Neural progenitor cell (in vitro differentiated cells): ENCODE data around the gene LUZP1. TPM values are rescaled to one million over a fixed set of nuclear protein-coding genes. Genes with fewer than 3 reads are reported as not detected.

Experiments
- DNase-seq: peaks from one replicate; pipeline ENCODE4 v3.0.0-alpha.2; 2016; ENCODE audit warnings: low spot score
- H2AFZ ChIP-seq: fragments of 200-600 bp; sonication (generic); replicated peaks from 2 replicates; pipeline ENCODE4 v1.6.1; 2016; ENCODE audit warnings: antibody characterized with exemption
- H3F3A ChIP-seq: fragments of 200-600 bp; sonication (generic); 2 replicates; pipeline ENCODE4 v1.6.1; 2016; ENCODE audit warnings: antibody characterized with exemption, low read depth
- H3K27ac ChIP-seq: fragments of 200-600 bp; sonication (generic); 2 replicates; pipeline ENCODE4 v1.5.1; 2016; ENCODE audit warnings: mild to moderate bottlenecking
- H3K27me3 ChIP-seq: fragments of 200-600 bp; sonication (generic); 2 replicates; pipeline ENCODE4 v1.6.1; 2016; ENCODE audit warnings: mild to moderate bottlenecking, moderate library complexity
- H3K36me3 ChIP-seq: fragments of 200-600 bp; sonication (generic); 2 replicates; pipeline ENCODE4 v1.5.1; 2016
- H3K4me1 ChIP-seq: fragments of 200-600 bp; sonication (generic); 2 replicates; pipeline ENCODE4 v1.6.1; 2016; ENCODE audit warnings: mixed run types
- H3K4me2 ChIP-seq: fragments of 200-600 bp; sonication (generic); 2 replicates; pipeline ENCODE4 v1.6.1; 2016
- H3K4me3 ChIP-seq: fragments of 200-600 bp; sonication (generic); 2 replicates; pipeline ENCODE4 v1.5.1; 2016
- H3K79me2 ChIP-seq: fragments of 200-600 bp; sonication (generic); 2 replicates; pipeline ENCODE4 v1.6.1; 2016; ENCODE audit warnings: low read depth
- H3K9ac ChIP-seq: fragments of 200-600 bp; sonication (generic); 2 replicates; pipeline ENCODE4 v1.6.1; 2016
- H3K9me3 ChIP-seq: fragments of 200-600 bp; sonication (generic); 2 replicates; pipeline ENCODE4 v1.5.1; 2016; ENCODE audit warnings: low read depth
- H4K20me1 ChIP-seq: fragments of 200-600 bp; sonication (generic); 2 replicates; pipeline ENCODE4 v1.6.1; 2016; ENCODE audit warnings: low read depth
- H3K27ac Mint-ChIP-seq: 3 replicates; pipeline ENCODE4 v1.8.0; 2021; ENCODE audit warnings: mixed read lengths
- H3K27me3 Mint-ChIP-seq: 2 replicates; pipeline ENCODE4 v1.8.0; 2022; ENCODE audit warnings: low read depth, mild to moderate bottlenecking, inconsistent platforms, moderate library complexity, mixed read lengths; ENCODE audit not compliant: insufficient read depth
- H3K36me3 Mint-ChIP-seq: 3 replicates; pipeline ENCODE4 v1.8.0; 2021; ENCODE audit warnings: mixed read lengths
- H3K4me1 Mint-ChIP-seq: 3 replicates; pipeline ENCODE4 v1.8.0; 2021; ENCODE audit warnings: mixed read lengths
- H3K4me3 Mint-ChIP-seq: 3 replicates; pipeline ENCODE4 v1.8.0; 2021; ENCODE audit warnings: mild to moderate bottlenecking, moderate library complexity, mixed read lengths
- H3K9me3 Mint-ChIP-seq: 3 replicates; pipeline ENCODE4 v1.8.0; 2020; ENCODE audit warnings: mixed read lengths
- EZH2 ChIP-seq: fragments of 200-600 bp; sonication (generic); IDR thresholded peaks from 2 replicates; pipeline ENCODE4 v1.6.1; 2017; ENCODE audit warnings: antibody characterized with exemption, mild to moderate bottlenecking, moderate library complexity
- EZH2phosphoT487 ChIP-seq: fragments of 200-600 bp; sonication (generic); IDR thresholded peaks from 2 replicates; pipeline ENCODE4 v1.6.1; 2017; ENCODE audit warnings: antibody characterized with exemption
- total RNA-seq: library from RNA; depleted of rRNA; stranded (reverse); fragments of >200 nt; gene quantifications from 2 replicates; pipeline ENCODE4 v1.2.3, GENCODE V29; 2015; ENCODE audit warnings: low replicate concordance
- TF ChIP-seq, protein P1 (sequence below): fragments of 200-600 bp; sonication (generic); IDR thresholded peaks from 2 replicates; pipeline ENCODE4 v1.5.1; 2017; ENCODE audit warnings: antibody characterized with exemption, mild to moderate bottlenecking

LUZP1 gene
- total RNA-seq, 1 donor from 2014 or later: 39.1 TPM

- no peak for TF ChIP-seq EZH2phosphoT487
- no peak for TF ChIP-seq EZH2
- Histone ChIP-seq H3K9me3 (no peaks in the 10 kb centered on the region), H3F3A (peaks cover 7% of the 10 kb centered on the region), H2AFZ (no peak overlapping the region), H3K27me3 (no peaks in the 10 kb centered on the region), H3K4me2 (no peak overlapping the region), H3K79me2 (peaks cover 100% of the 10 kb centered on the region), H3K4me1 (peaks cover 2% of the 10 kb centered on the region), H4K20me1 (peaks cover 80% of the 10 kb centered on the region), H3K4me3 (no peak overlapping the region), H3K36me3 (no peaks in the 10 kb centered on the region), H3K27ac (no peak overlapping the region), H3K9ac (no peak overlapping the region)
- DNase-seq: no peak
- peaks cover 4% of the 10 kb centered on the region for H3K36me3 Mint-ChIP-seq
- no peaks in the 10 kb centered on the region for H3K9me3 Mint-ChIP-seq
- no peak overlapping the region for H3K27ac Mint-ChIP-seq
- H3K27me3 Mint-ChIP-seq: no peaks in the 10 kb centered on the region
- no peak overlapping the region for H3K4me3 Mint-ChIP-seq
- H3K4me1 Mint-ChIP-seq: peaks cover 8% of the 10 kb centered on the region
Measured at GRCh38 chr1:23129846-23130245, 38.8 kb downstream of the LUZP1 start.

DNA sequence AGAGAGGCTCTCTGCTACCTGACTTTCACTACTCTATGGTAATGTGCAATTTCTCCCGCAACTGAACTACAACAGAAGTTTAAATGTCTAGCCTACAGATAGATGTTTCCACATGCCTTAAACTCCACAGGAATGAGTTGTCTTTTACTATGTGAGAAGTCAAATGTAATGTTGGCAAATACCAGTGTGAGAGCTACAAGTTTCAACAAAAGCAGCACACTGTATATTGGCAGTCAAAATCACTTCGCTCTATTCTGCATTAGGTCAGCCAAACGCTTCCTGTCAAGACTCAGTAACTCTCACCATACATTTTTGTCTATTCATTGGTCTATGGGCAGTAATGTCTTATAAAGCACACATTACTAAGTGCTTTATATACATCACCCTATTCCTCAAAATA lies 41.9 kb downstream of the LUZP1 start:
- no peak for DNase-seq
- Histone ChIP-seq H3K79me2 (peaks cover 100% of the 10 kb centered on the region), H4K20me1 (peaks cover 81% of the 10 kb centered on the region), H3K4me1 (peaks cover 9% of the 10 kb centered on the region), H3K4me3 (no peak overlapping the region), H3K36me3 (no peaks in the 10 kb centered on the region), H3K27me3 (no peaks in the 10 kb centered on the region), H3K27ac (no peak overlapping the region), H3K9me3 (no peaks in the 10 kb centered on the region), H3F3A (peaks cover 14% of the 10 kb centered on the region), H3K9ac (no peak overlapping the region), H3K4me2 (no peak overlapping the region), H2AFZ (no peak overlapping the region)
- Mint-ChIP-seq H3K4me1 (peaks cover 18% of the 10 kb centered on the region), H3K9me3 (no peaks in the 10 kb centered on the region), H3K27ac (no peak overlapping the region), H3K27me3 (no peaks in the 10 kb centered on the region), H3K36me3 (peaks cover 2% of the 10 kb centered on the region), H3K4me3 (no peak overlapping the region)
- no peak for TF ChIP-seq EZH2phosphoT487
- TF ChIP-seq, protein P1, sequence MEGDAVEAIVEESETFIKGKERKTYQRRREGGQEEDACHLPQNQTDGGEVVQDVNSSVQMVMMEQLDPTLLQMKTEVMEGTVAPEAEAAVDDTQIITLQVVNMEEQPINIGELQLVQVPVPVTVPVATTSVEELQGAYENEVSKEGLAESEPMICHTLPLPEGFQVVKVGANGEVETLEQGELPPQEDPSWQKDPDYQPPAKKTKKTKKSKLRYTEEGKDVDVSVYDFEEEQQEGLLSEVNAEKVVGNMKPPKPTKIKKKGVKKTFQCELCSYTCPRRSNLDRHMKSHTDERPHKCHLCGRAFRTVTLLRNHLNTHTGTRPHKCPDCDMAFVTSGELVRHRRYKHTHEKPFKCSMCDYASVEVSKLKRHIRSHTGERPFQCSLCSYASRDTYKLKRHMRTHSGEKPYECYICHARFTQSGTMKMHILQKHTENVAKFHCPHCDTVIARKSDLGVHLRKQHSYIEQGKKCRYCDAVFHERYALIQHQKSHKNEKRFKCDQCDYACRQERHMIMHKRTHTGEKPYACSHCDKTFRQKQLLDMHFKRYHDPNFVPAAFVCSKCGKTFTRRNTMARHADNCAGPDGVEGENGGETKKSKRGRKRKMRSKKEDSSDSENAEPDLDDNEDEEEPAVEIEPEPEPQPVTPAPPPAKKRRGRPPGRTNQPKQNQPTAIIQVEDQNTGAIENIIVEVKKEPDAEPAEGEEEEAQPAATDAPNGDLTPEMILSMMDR: no peak
- TF ChIP-seq EZH2: no peak

DNA sequence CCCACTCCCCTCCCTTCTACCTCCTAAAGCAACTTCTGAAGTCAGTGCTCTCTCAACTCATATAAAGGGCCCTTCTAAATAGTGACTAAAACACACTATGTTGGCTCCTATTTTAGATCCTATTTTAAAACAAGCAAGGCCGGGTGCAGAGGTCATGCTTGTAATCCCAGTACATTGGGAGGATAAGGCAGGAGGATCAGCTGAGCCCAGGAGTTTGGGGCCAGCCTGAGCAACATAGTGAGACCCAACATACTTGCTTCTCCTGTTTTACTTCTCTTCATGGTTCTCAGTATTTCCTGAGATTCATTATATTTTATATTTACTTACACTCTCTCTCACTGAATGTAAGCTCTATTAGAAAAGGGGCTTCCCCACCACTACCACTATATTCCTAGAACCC lies 42.5 kb downstream of the LUZP1 start:
- H4K20me1 ChIP-seq: peaks cover 86% of the 10 kb centered on the region
- no peak overlapping the region for H3K4me3 ChIP-seq
- peaks cover 9% of the 10 kb centered on the region for H3K4me1 ChIP-seq
- TF ChIP-seq, protein P1: no peak
- TF ChIP-seq EZH2phosphoT487 (no peak), EZH2 (no peak)
- no peaks in the 10 kb centered on the region for H3K27me3 ChIP-seq
- peaks cover 100% of the 10 kb centered on the region for H3K79me2 ChIP-seq
- H3K9me3 Mint-ChIP-seq: no peaks in the 10 kb centered on the region
- no peak overlapping the region for H3K9ac ChIP-seq
- H3F3A ChIP-seq: peaks cover 14% of the 10 kb centered on the region
- H3K36me3 Mint-ChIP-seq: peaks cover 1% of the 10 kb centered on the region
- H3K36me3 ChIP-seq: no peaks in the 10 kb centered on the region
- no peak overlapping the region for H3K27ac Mint-ChIP-seq
- H3K4me2 ChIP-seq: no peak overlapping the region
- peak overlapping the region; percentile 5 for H3K27ac ChIP-seq
- no peaks in the 10 kb centered on the region for H3K27me3 Mint-ChIP-seq
- no peak for DNase-seq
- H3K4me1 Mint-ChIP-seq: peaks cover 18% of the 10 kb centered on the region
- no peak overlapping the region for H2AFZ ChIP-seq
- no peak overlapping the region for H3K4me3 Mint-ChIP-seq
- H3K9me3 ChIP-seq: no peaks in the 10 kb centered on the region

- H3K27ac ChIP-seq: peak overlapping the region; percentile 5
- Mint-ChIP-seq H3K36me3 (no peaks in the 10 kb centered on the region), H3K9me3 (no peaks in the 10 kb centered on the region), H3K4me3 (no peak overlapping the region), H3K27me3 (no peaks in the 10 kb centered on the region), H3K27ac (no peak overlapping the region), H3K4me1 (peaks cover 18% of the 10 kb centered on the region)
- TF ChIP-seq EZH2phosphoT487 (no peak), EZH2 (no peak)
- TF ChIP-seq, protein P1: no peak
- peaks cover 9% of the 10 kb centered on the region for H3K4me1 ChIP-seq
- H3F3A ChIP-seq: peaks cover 14% of the 10 kb centered on the region
- no peak overlapping the region for H3K4me3 ChIP-seq
- no peak overlapping the region for H3K9ac ChIP-seq
- H3K27me3 ChIP-seq: no peaks in the 10 kb centered on the region
- DNase-seq: no peak
- no peaks in the 10 kb centered on the region for H3K9me3 ChIP-seq
- H4K20me1 ChIP-seq: peaks cover 89% of the 10 kb centered on the region
- H3K36me3 ChIP-seq: no peaks in the 10 kb centered on the region
- H3K4me2 ChIP-seq: no peak overlapping the region
- H3K79me2 ChIP-seq: peaks cover 100% of the 10 kb centered on the region
- H2AFZ ChIP-seq: no peak overlapping the region
Measured at GRCh38 chr1:23125489-23125888, 43.2 kb downstream of the LUZP1 start.
